MG63 (cell line): ENCODE data around the gene TMA7B. TPM values are rescaled to one million over a fixed set of nuclear protein-coding genes. Genes with fewer than 3 reads are reported as not detected.

Experiments
- DNase-seq: peaks from one replicate; pipeline ENCODE4 v3.0.0-alpha.2; 2020
- H3K27me3 ChIP-seq: fragments of 250-450 bp; sonication (Bioruptor Pico); 2 replicates; pipeline ENCODE4 v1.5.1; 2020; ENCODE audit warnings: mild to moderate bottlenecking, moderate library complexity
- H3K36me3 ChIP-seq: fragments of 250-450 bp; sonication (Bioruptor Pico); 2 replicates; pipeline ENCODE4 v1.5.1; 2020; ENCODE audit warnings: mild to moderate bottlenecking, moderate library complexity
- H3K4me3 ChIP-seq: fragments of 250-450 bp; sonication (Bioruptor Pico); 2 replicates; pipeline ENCODE4 v1.5.1; 2020; ENCODE audit warnings: mild to moderate bottlenecking, moderate library complexity
- H3K9me3 ChIP-seq: fragments of 250-450 bp; sonication (Bioruptor Pico); 2 replicates; pipeline ENCODE4 v1.5.1; 2020; ENCODE audit warnings: mild to moderate bottlenecking, moderate library complexity
- total RNA-seq: library from RNA; depleted of rRNA; stranded (reverse); fragments of >200 nt; shearing (Covaris generic); gene quantifications from 2 replicates; pipeline ENCODE4 v1.2.3, GENCODE V29; 2014; ENCODE audit warnings: low replicate concordance; rRNA removed

TMA7B gene
- total RNA-seq, 1 experiment from 2014 or later: not detected

- H3K36me3 ChIP-seq: no peaks in the 10 kb centered on the region
- no peak for DNase-seq
- no peak overlapping the region for H3K4me3 ChIP-seq
- H3K27me3 ChIP-seq: no peaks in the 10 kb centered on the region
- H3K9me3 ChIP-seq: no peaks in the 10 kb centered on the region
Observed at GRCh38 chr22:40000171-40000570, 40.0 kb downstream of the TMA7B start.

- no peaks in the 10 kb centered on the region for H3K9me3 ChIP-seq
- no peaks in the 10 kb centered on the region for H3K27me3 ChIP-seq
- H3K4me3 ChIP-seq: no peak overlapping the region
- H3K36me3 ChIP-seq: no peaks in the 10 kb centered on the region
- no peak for DNase-seq
Observed at GRCh38 chr22:40001106-40001505, 40.9 kb downstream of the TMA7B start.

- Histone ChIP-seq H3K9me3 (no peaks in the 10 kb centered on the region), H3K36me3 (no peaks in the 10 kb centered on the region), H3K4me3 (no peak overlapping the region), H3K27me3 (no peaks in the 10 kb centered on the region)
- DNase-seq: no peak
Observed at GRCh38 chr22:40001800-40002577, 41.8 kb downstream of the TMA7B start.

GRCh38 chr22:40002935-40003715, 42.9 kb downstream of the TMA7B start:
- Histone ChIP-seq H3K4me3 (no peak overlapping the region), H3K27me3 (no peaks in the 10 kb centered on the region), H3K36me3 (no peaks in the 10 kb centered on the region), H3K9me3 (no peaks in the 10 kb centered on the region)
- DNase-seq: no peak

- 0 out of 2 replicates have a peak, but pooled peaks cover 2% of the 10 kb centered on the region for H3K27me3 ChIP-seq
- no peaks in the 10 kb centered on the region for H3K9me3 ChIP-seq
- H3K36me3 ChIP-seq: no peaks in the 10 kb centered on the region
- H3K4me3 ChIP-seq: no peak overlapping the region
- no peak for DNase-seq
Observed at GRCh38 chr22:40004836-40005235, 44.6 kb downstream of the TMA7B start.

GRCh38 chr22:40006641-40007040, 46.4 kb downstream of the TMA7B start:
- no peak for DNase-seq
- Histone ChIP-seq H3K4me3 (no peak overlapping the region), H3K36me3 (no peaks in the 10 kb centered on the region), H3K27me3 (0 out of 2 replicates have a peak, but pooled peaks cover 2% of the 10 kb centered on the region), H3K9me3 (no peaks in the 10 kb centered on the region)

- H3K36me3 ChIP-seq: no peaks in the 10 kb centered on the region
- no peak for DNase-seq
- H3K27me3 ChIP-seq: 0 out of 2 replicates have a peak, but pooled peaks cover 2% of the 10 kb centered on the region
- H3K9me3 ChIP-seq: no peaks in the 10 kb centered on the region
- H3K4me3 ChIP-seq: no peak overlapping the region
Observed at GRCh38 chr22:40007853-40008710, 47.9 kb downstream of the TMA7B start.

- no peak overlapping the region for H3K4me3 ChIP-seq
Observed at GRCh38 chr22:40008726-40009291, 48.6 kb downstream of the TMA7B start.

GRCh38 chr22:40009292-40009774, 49.1 kb downstream of the TMA7B start:
- Histone ChIP-seq H3K27me3 (peaks cover 8% of the 10 kb centered on the region; the same call in 1 of the 2 replicates), H3K4me3 (no peak overlapping the region), H3K9me3 (no peaks in the 10 kb centered on the region), H3K36me3 (no peaks in the 10 kb centered on the region)
- peak; percentile 21 for DNase-seq

More at GRCh38 chr22:40008726-40009291, 48.6 kb downstream of the TMA7B start:
- H3K27me3 ChIP-seq: peaks cover 8% of the 10 kb centered on the region; the same call in 1 of the 2 replicates
- no peaks in the 10 kb centered on the region for H3K9me3 ChIP-seq
- DNase-seq: no peak
- no peaks in the 10 kb centered on the region for H3K36me3 ChIP-seq

GRCh38 chr22:40009951-40010671, 49.9 kb downstream of the TMA7B start:
- no peak for DNase-seq
- H3K9me3 ChIP-seq: no peaks in the 10 kb centered on the region
- H3K27me3 ChIP-seq: peaks cover 8% of the 10 kb centered on the region; the same call in 1 of the 2 replicates
- H3K4me3 ChIP-seq: no peak overlapping the region
- H3K36me3 ChIP-seq: no peaks in the 10 kb centered on the region

GRCh38 chr22:40010746-40011145, 50.5 kb downstream of the TMA7B start:
- no peaks in the 10 kb centered on the region for H3K9me3 ChIP-seq
- H3K36me3 ChIP-seq: no peaks in the 10 kb centered on the region
- H3K4me3 ChIP-seq: no peak overlapping the region
- DNase-seq: no peak
- H3K27me3 ChIP-seq: peaks cover 8% of the 10 kb centered on the region; the same call in 1 of the 2 replicates

Other genes starting within 250 kb of the TMA7B start
- gene ENTHD1, start 66.6 kb upstream of the TMA7B start, total RNA-seq: not detected in 2 replicates
- gene GRAP2, start 59.3 kb upstream of the TMA7B start, total RNA-seq: not detected in 2 replicates
- not detected in 2 replicates for gene FAM83F, start 34.6 kb downstream of the TMA7B start, total RNA-seq
- gene TNRC6B, start 217.5 kb downstream of the TMA7B start, total RNA-seq: 4.2 and 5.1 TPM in 2 replicates